Gastrocnemius medialis (tissue), 4 donors: ENCODE results near the gene SLC41A2. TPM values are rescaled to one million over a fixed set of nuclear protein-coding genes. Genes with fewer than 3 reads are reported as not detected.

ENCODE experiments used
- ATAC-seq, 2 donors: fragments of 150-250 bp; one replicate each; pipeline ENCODE4 v1.9.1; 2016
- DNase-seq, 2 donors: peaks; one replicate each; pipeline ENCODE4 v3.0.0-alpha.2; 2019
- H3K27ac ChIP-seq, 4 donors: fragments of 200-600 bp; sonication (generic); 1 replicate in 1 of 4; 2 replicates in 3 of 4; pipeline ENCODE4 v1.5.1; 2016 to 2018; ENCODE audit warnings: mild to moderate bottlenecking in 2 of 4, moderate library complexity in 1 of 4
- H3K27me3 ChIP-seq, 3 donors: fragments of 200-600 bp; sonication (generic) in 2 of 3; 1 replicate in 1 of 3; 2 replicates in 2 of 3; pipeline versions ENCODE4 v1.5.1 to v1.6.0; 2016 to 2019; ENCODE audit warnings: mild to moderate bottlenecking in 1 of 3, moderate library complexity in 1 of 3
- H3K36me3 ChIP-seq, 2 donors: fragments of 200-600 bp; sonication (generic) in 1 of 2; one replicate each; pipeline ENCODE4 v1.5.1; 2017 to 2018
- H3K4me1 ChIP-seq, 2 donors: fragments of 200-600 bp; sonication (generic) in 1 of 2; one replicate each; pipeline ENCODE4 v1.5.1; 2016 to 2017; ENCODE audit warnings: mild to moderate bottlenecking in 2 of 2
- H3K4me3 ChIP-seq, 4 donors: fragments of 200-600 bp; sonication (generic) in 3 of 4; 1 replicate in 1 of 4; 2 replicates in 3 of 4; pipeline ENCODE4 v1.5.1; 2016 to 2019; ENCODE audit warnings: mild to moderate bottlenecking in 2 of 4
- H3K9me3 ChIP-seq, 3 donors: fragments of 200-600 bp; sonication (generic) in 2 of 3; 1 replicate in 1 of 3; 2 replicates in 2 of 3; pipeline ENCODE4 v1.5.1; 2016 to 2019
- POLR2A ChIP-seq, 2 donors: fragments of 450-650 bp; IDR thresholded peaks; one replicate each; pipeline ENCODE4 v1.6.1; 2017; ENCODE audit warnings: antibody characterized with exemption in 2 of 2, mild to moderate bottlenecking in 2 of 2, moderate library complexity in 2 of 2
- in situ Hi-C, 4 donors: fragments of 200-750 bp; cut with MboI; loops; one replicate each; pipeline versions ENCODE4 v1.15.0 to v1.8.0; 2017; ENCODE audit warnings: low sequenced_read_pairs in 4 of 4
- intact Hi-C: fragments of 100-400 bp; cut with DNase I; formaldehyde crosslinking; loops from one replicate; pipeline ENCODE4 v1.15.1; 2023; ENCODE audit warnings: low total_unique reads
- total RNA-seq, 4 donors: library from RNA; depleted of rRNA; stranded (reverse); fragments of >200 nt; gene quantifications; one replicate each; pipeline versions ENCODE4 v1.1.0 to v1.2.3, GENCODE V29; 2016
- TF ChIP-seq, protein P1 (sequence below), 5 experiments: fragments of 450-650 bp in 3 of 5; fragments of 200-600 bp in 2 of 5; sonication (generic) in 2 of 5; IDR thresholded peaks in 4 of 5; conservative IDR thresholded peaks in 1 of 5; 1 replicate in 4 of 5; 2 replicates in 1 of 5; pipeline ENCODE4 v1.5.1; 2016 to 2019; ENCODE audit warnings: antibody characterized with exemption in 5 of 5, mild to moderate bottlenecking in 3 of 5, moderate library complexity in 3 of 5

Gene SLC41A2
- total RNA-seq, 4 donors from 2014 or later, result 0.35 to 4.5 (median 0.83) TPM

DNA sequence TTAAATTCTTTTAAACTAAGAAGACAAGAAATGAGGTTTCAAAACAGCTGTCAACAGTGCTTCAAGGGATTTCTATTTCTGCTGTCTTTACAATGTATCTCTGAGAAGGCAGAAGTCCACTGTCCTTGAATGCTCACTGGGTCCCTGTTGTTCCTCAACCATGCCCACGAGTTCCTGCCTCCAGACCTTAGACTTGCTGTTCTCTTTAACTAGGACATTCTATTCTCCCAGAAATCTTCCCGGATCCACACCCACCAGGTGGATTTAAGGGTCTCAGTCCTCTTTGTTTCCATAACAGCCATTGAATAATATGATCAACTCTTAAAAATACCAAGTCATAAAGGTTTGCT, 6.7 kb upstream of the SLC41A2 start:
- intact Hi-C loops, result no loop called here
- in situ Hi-C loops, result no loop called here

GRCh38 chr12:104964167-104964855, 6.2 kb upstream of the SLC41A2 start:
- no peak for ATAC-seq
- H3K4me3 ChIP-seq, result no peak overlapping the region
- peaks cover 0 to 3% (median 0%) of the 10 kb centered on the region in 3 donors for H3K27me3 ChIP-seq
- no peak for DNase-seq
- peaks cover 0 to 2% of the 10 kb centered on the region in 2 donors for H3K4me1 ChIP-seq
- intact Hi-C loops, result no loop called here
- no peaks in the 10 kb centered on the region for H3K9me3 ChIP-seq
- in situ Hi-C loops, result no loop called here
- H3K36me3 ChIP-seq, result no peaks in the 10 kb centered on the region
- TF ChIP-seq, protein P1, sequence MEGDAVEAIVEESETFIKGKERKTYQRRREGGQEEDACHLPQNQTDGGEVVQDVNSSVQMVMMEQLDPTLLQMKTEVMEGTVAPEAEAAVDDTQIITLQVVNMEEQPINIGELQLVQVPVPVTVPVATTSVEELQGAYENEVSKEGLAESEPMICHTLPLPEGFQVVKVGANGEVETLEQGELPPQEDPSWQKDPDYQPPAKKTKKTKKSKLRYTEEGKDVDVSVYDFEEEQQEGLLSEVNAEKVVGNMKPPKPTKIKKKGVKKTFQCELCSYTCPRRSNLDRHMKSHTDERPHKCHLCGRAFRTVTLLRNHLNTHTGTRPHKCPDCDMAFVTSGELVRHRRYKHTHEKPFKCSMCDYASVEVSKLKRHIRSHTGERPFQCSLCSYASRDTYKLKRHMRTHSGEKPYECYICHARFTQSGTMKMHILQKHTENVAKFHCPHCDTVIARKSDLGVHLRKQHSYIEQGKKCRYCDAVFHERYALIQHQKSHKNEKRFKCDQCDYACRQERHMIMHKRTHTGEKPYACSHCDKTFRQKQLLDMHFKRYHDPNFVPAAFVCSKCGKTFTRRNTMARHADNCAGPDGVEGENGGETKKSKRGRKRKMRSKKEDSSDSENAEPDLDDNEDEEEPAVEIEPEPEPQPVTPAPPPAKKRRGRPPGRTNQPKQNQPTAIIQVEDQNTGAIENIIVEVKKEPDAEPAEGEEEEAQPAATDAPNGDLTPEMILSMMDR (IDR thresholded peaks at IDR 0.05 in 4 of 5, conservative IDR thresholded peaks at IDR 0.05 in 1 of 5), result no peak
- no peak for TF ChIP-seq POLR2A (IDR thresholded peaks at IDR 0.05)
- H3K27ac ChIP-seq, result no peak overlapping the region

More for the DNA sequence above, 6.7 kb upstream of the SLC41A2 start:
- TF ChIP-seq, protein P1 (IDR thresholded peaks at IDR 0.05 in 4 of 5, conservative IDR thresholded peaks at IDR 0.05 in 1 of 5), result no peak
- TF ChIP-seq POLR2A (IDR thresholded peaks at IDR 0.05), result no peak
- Histone ChIP-seq H3K27me3 (no peaks in the 10 kb centered on the region), H3K9me3 (no peaks in the 10 kb centered on the region), H3K4me1 (no peaks in the 10 kb centered on the region), H3K4me3 (no peak overlapping the region), H3K27ac (no peak overlapping the region), H3K36me3 (no peaks in the 10 kb centered on the region)
- DNase-seq, result no peak
- no peak for ATAC-seq

GRCh38 chr12:104963757-104964156, 5.7 kb upstream of the SLC41A2 start:
- intact Hi-C loops, result no loop called here
- Histone ChIP-seq H3K27me3 (peaks cover under 1 to 9% (median under 1%) of the 10 kb centered on the region in 3 donors), H3K4me1 (peaks cover under 1 to 7% of the 10 kb centered on the region in 2 donors), H3K4me3 (no peak overlapping the region), H3K9me3 (no peaks in the 10 kb centered on the region), H3K36me3 (no peaks in the 10 kb centered on the region), H3K27ac (no peak overlapping the region)
- TF ChIP-seq, protein P1 (IDR thresholded peaks at IDR 0.05 in 4 of 5, conservative IDR thresholded peaks at IDR 0.05 in 1 of 5), result no peak
- TF ChIP-seq POLR2A (IDR thresholded peaks at IDR 0.05), result no peak
- no peak for DNase-seq
- in situ Hi-C loops, result no loop called here
- ATAC-seq, result no peak

DNA sequence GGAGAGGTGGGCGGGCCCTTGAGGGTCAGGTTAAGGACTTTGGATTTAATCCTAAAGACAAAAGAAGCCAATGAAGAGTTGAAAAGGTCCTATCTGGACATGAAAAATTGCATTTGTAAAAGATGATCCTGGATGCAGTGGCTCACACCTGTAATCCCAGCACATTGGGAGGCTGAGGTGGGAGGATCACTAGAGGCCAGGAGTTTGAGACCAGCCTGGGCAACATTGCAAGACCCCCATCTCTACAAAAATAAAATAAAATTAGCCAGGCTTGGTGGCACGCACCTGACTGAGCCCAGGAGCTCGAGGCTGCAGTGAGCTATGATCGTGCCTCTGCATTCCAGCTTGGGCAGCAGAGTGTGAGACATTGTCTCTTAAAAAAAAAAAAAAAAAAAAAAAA, 2.4 kb upstream of the SLC41A2 start:
- peaks cover 5 to 20% (median 15%) of the 10 kb centered on the region in 3 donors for H3K27me3 ChIP-seq
- in situ Hi-C loops (no loop called here), intact Hi-C loops (no loop called here)
- no peak for DNase-seq
- TF ChIP-seq POLR2A (IDR thresholded peaks at IDR 0.05), result no peak
- TF ChIP-seq, protein P1 (IDR thresholded peaks at IDR 0.05 in 4 of 5, conservative IDR thresholded peaks at IDR 0.05 in 1 of 5), result no peak
- ATAC-seq, result no peak
- H3K36me3 ChIP-seq, result no peaks in the 10 kb centered on the region
- no peak overlapping the region for H3K27ac ChIP-seq
- no peaks in the 10 kb centered on the region for H3K9me3 ChIP-seq
- peaks cover 8 to 9% of the 10 kb centered on the region in 2 donors for H3K4me1 ChIP-seq
- H3K4me3 ChIP-seq, result no peak overlapping the region
